ENCODE measurements around the gene STRIP1.

DNA sequence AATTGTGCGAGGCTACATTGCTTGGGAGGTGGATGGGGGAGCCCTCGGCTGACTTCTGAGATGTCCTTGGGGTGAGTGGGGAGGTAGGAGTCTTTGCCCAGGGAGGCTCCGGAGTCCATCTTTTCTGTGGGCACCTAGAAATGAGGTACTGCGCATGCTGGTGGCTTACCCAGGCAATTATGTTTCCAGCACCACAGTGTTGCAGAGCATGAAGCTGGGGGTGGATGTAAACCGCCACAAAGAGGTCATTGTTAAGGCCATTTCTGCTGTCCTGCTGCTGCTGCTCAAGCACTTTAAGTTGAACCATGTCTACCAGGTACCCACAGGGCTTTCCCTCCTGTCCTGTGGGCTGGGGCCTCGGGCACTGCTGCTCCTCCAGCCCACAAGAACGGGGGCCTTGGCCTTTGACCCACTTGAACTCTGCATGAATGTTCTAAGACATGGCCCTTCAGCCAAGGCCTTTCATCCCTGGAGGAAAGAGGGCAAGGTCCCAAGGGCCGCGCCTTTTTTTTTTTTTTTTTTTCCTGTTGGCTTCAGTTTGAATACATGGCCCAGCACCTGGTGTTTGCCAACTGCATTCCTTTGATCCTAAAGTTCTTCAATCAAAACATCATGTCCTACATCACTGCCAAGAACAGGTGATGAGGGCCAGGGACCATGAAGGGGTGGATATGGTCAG lies 14.6 kb downstream of the STRIP1 start:
- TF ChIP-seq POLR2AphosphoS5 (IDR thresholded peaks at IDR 0.05), result no peak
- TF ChIP-seq, protein P1, sequence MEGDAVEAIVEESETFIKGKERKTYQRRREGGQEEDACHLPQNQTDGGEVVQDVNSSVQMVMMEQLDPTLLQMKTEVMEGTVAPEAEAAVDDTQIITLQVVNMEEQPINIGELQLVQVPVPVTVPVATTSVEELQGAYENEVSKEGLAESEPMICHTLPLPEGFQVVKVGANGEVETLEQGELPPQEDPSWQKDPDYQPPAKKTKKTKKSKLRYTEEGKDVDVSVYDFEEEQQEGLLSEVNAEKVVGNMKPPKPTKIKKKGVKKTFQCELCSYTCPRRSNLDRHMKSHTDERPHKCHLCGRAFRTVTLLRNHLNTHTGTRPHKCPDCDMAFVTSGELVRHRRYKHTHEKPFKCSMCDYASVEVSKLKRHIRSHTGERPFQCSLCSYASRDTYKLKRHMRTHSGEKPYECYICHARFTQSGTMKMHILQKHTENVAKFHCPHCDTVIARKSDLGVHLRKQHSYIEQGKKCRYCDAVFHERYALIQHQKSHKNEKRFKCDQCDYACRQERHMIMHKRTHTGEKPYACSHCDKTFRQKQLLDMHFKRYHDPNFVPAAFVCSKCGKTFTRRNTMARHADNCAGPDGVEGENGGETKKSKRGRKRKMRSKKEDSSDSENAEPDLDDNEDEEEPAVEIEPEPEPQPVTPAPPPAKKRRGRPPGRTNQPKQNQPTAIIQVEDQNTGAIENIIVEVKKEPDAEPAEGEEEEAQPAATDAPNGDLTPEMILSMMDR (IDR thresholded peaks at IDR 0.05), result no peak
